ENCODE measurements around the gene ACOT11.

The ACOT11 gene

GRCh38 chr1:54597455-54598030, 49.5 kb downstream of the ACOT11 start:
- TF ChIP-seq POLR2A (IDR thresholded peaks at IDR 0.05; ENCODE audit: low read length): no peak
- no peak for TF ChIP-seq GATA1 (IDR thresholded peaks at IDR 0.05; ENCODE audit: low read depth, low read length)
- DNase-seq: no peak

- DNase-seq: no peak
- no peak for TF ChIP-seq GATA1 (IDR thresholded peaks at IDR 0.05; ENCODE audit: low read depth, low read length)
- no peak for TF ChIP-seq POLR2A (IDR thresholded peaks at IDR 0.05; ENCODE audit: low read length)
These were observed 51.3 kb downstream of the ACOT11 start for GRCh38 chr1:54599211-54599823.

DNA sequence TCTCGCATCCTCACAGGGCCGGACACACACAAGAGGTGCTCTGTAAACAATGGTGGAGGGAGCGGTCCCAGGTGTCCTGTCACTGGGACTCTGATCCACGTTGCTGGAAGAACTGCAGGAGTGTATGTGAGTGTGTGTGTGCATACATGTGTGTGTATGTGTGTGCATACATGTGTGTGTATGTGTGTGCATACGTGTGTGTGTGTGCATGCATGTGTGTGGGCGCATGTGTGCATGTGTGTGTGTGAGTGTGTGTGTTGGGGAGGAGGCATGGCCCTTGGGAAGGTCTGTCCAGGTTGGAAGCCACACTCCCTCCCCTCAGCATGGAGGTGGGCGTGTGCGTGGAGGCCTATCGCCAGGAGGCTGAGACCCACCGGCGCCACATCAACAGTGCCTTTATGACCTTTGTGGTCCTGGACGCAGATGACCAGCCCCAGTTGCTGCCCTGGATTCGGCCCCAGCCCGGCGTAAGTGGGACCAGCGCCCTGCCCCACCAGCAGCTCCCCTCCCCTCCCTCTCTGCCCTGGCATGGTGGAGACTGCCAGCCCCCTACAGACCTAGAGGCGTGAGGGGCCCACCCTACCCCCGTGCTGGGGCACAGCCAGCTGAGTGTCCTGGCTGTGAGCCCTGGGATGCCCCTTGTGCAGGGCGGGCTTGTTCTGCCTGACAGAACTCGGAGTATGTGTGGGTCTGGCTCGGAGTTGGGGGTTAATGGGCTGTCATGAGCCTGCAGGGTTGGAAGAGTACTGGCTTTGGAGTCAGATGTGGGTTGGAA, 53.1 kb downstream of the ACOT11 start:
- TF ChIP-seq GATA1 (IDR thresholded peaks at IDR 0.05; ENCODE audit: low read depth, low read length) (no peak), POLR2A (IDR thresholded peaks at IDR 0.05; ENCODE audit: low read length) (no peak)
- DNase-seq: no peak

- DNase-seq: no peak
- TF ChIP-seq POLR2A (IDR thresholded peaks at IDR 0.05; ENCODE audit: low read length): no peak
- no peak for TF ChIP-seq GATA1 (IDR thresholded peaks at IDR 0.05; ENCODE audit: low read depth, low read length)
These were observed 53.7 kb downstream of the ACOT11 start for GRCh38 chr1:54601730-54602129.

GRCh38 chr1:54602554-54602953, 54.5 kb downstream of the ACOT11 start:
- no peak for DNase-seq
- TF ChIP-seq GATA1 (IDR thresholded peaks at IDR 0.05; ENCODE audit: low read depth, low read length) (no peak), POLR2A (IDR thresholded peaks at IDR 0.05; ENCODE audit: low read length) (no peak)

DNA sequence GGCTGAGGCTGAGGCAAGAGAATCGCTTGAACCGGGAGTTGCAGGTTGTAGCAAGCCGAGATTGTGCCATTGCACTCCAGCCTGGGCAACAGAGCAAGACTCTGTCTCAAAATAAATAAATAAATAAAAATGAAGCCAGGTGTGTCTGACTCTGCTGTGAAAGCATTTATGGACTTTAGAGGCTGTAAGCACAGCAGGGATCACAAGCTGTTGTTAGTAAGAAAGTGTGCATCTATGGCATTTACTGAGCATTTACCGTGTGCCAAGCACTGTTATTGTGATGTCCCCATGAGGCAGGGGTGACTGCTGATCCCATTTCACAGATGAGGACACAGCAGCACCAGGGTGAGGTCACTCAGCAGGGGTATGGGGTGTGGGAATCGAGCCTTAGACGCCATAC, 55.2 kb downstream of the ACOT11 start:
- no peak for DNase-seq
- TF ChIP-seq POLR2A (IDR thresholded peaks at IDR 0.05; ENCODE audit: low read length) (no peak), GATA1 (IDR thresholded peaks at IDR 0.05; ENCODE audit: low read depth, low read length) (no peak)

DNA sequence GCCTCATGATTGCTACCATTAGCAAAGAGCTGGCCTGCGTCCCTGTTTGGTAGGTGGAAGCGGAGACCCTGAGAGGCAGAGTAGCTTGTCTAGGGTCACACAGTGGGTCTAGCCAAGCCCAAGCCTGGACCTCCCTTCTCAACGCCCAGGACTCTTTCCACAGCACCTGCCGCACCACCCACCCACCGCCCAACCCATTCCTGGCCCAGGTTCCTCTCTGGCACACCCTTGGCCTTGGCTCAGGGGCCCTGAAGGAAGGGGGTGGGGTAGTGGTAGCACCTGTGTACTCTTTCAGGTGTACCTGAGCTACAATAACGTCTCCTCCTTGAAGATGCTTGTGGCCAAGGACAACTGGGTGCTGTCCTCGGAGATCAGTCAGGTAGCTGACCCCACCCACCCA, 56.0 kb downstream of the ACOT11 start:
- TF ChIP-seq POLR2A (IDR thresholded peaks at IDR 0.05; ENCODE audit: low read length): no peak
- TF ChIP-seq GATA1 (IDR thresholded peaks at IDR 0.05; ENCODE audit: low read depth, low read length): no peak

GRCh38 chr1:54604572-54605370, 56.7 kb downstream of the ACOT11 start:
- TF ChIP-seq POLR2A (IDR thresholded peaks at IDR 0.05; ENCODE audit: low read length): no peak
- no peak for TF ChIP-seq GATA1 (IDR thresholded peaks at IDR 0.05; ENCODE audit: low read depth, low read length)
- DNase-seq: no peak

More for the DNA sequence above, 56.0 kb downstream of the ACOT11 start:
- no peak for DNase-seq

GRCh38 chr1:54606096-54606989, 58.3 kb downstream of the ACOT11 start:
- TF ChIP-seq GATA1 (IDR thresholded peaks at IDR 0.05; ENCODE audit: low read depth, low read length): no peak
- no peak for TF ChIP-seq POLR2A (IDR thresholded peaks at IDR 0.05; ENCODE audit: low read length)
- DNase-seq: no peak

DNA sequence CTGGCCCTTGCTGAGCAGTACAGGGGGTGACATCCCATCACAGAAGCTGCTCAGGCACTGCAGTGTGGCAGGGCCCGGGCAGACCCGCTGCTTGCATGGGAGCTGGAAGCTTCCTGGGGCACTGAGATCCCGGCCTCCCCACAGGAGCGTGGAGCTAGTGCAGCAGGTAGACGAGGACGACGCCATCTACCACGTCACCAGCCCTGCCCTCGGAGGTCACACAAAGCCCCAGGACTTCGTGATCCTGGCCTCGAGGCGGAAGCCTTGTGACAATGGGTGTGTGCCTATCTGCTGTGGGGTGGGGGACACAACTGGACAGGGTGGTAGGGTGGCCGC, 58.9 kb downstream of the ACOT11 start:
- DNase-seq: no peak
- no peak for TF ChIP-seq GATA1 (IDR thresholded peaks at IDR 0.05; ENCODE audit: low read depth, low read length)
- no peak for TF ChIP-seq POLR2A (IDR thresholded peaks at IDR 0.05; ENCODE audit: low read length)

- TF ChIP-seq GATA1 (IDR thresholded peaks at IDR 0.05; ENCODE audit: low read depth, low read length) (no peak), POLR2A (IDR thresholded peaks at IDR 0.05; ENCODE audit: low read length) (no peak)
- no peak for DNase-seq
These were observed 60.0 kb downstream of the ACOT11 start for GRCh38 chr1:54607821-54608565.

DNA sequence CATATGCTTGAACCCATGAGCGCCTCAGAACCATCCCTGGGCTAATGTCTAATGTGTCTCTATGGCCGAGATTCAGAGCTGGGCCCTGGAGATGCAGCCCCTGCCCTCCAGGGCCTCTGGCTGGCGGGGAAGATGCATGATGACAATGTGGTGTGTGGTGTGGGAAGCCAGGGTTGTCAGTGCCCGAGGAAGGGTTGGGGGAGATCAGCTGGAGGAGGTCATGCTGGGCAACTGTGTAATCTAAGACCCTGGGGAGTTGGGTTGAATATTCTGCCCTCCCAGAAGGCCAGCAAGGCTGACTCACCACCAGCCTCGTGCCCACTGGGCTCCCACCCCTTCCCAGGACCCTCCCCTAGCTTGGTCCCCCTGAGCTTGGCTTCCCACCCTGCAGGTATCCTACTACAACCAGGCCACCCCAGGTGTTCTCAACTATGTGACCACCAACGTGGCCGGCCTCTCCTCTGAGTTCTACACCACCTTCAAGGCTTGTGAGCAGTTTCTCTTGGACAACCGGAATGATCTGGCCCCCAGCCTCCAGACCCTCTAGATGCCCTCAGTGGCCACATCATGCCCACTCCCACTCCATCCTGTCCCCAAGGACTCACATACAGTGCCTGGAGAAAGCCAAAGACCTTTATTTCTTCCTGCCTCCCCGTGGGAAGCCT, 60.7 kb downstream of the ACOT11 start:
- no peak for DNase-seq
- TF ChIP-seq POLR2A (IDR thresholded peaks at IDR 0.05; ENCODE audit: low read length) (no peak), GATA1 (IDR thresholded peaks at IDR 0.05; ENCODE audit: low read depth, low read length) (no peak)
